Loucy (cell line): ENCODE results near the gene C1GALT1.
"Not testable (repeated sequence)": the region's sequence is repeated elsewhere in the genome, so short reads cannot be mapped to it uniquely, and the experiment has no call there.

Source experiments
- H2AFZ ChIP-seq: fragments of 200-600 bp; sonication (generic); 2 replicates; pipeline ENCODE4 v1.6.0; 2016; ENCODE audit warnings: antibody characterized with exemption, mild to moderate bottlenecking, low read length, moderate library complexity
- H3F3A ChIP-seq: fragments of 200-600 bp; 2 replicates; pipeline ENCODE4 v1.6.0; 2016; ENCODE audit warnings: antibody characterized with exemption, low read depth, mild to moderate bottlenecking
- H3K27me3 ChIP-seq: fragments of 200-600 bp; sonication (generic); 2 replicates; pipeline ENCODE4 v1.6.1; 2014; ENCODE audit warnings: low read length, mild to moderate bottlenecking; ENCODE audit not compliant: insufficient read depth, poor library complexity, severe bottlenecking
- H3K36me3 ChIP-seq: fragments of 200-600 bp; sonication (generic); 2 replicates; pipeline ENCODE4 v1.6.1; 2016; ENCODE audit warnings: low read length; ENCODE audit not compliant: insufficient read depth
- H3K4me1 ChIP-seq: fragments of 200-600 bp; sonication (generic); 2 replicates; pipeline ENCODE4 v1.5.1; 2014; ENCODE audit warnings: low read length, mild to moderate bottlenecking; ENCODE audit not compliant: insufficient read depth, poor library complexity, severe bottlenecking
- H3K4me2 ChIP-seq: fragments of 200-600 bp; sonication (generic); 2 replicates; pipeline ENCODE4 v1.6.0; 2014; ENCODE audit warnings: antibody characterized with exemption, low read length, low read depth, mild to moderate bottlenecking; ENCODE audit not compliant: poor library complexity, severe bottlenecking
- H3K4me3 ChIP-seq: fragments of 200-600 bp; sonication (generic); 2 replicates; pipeline ENCODE4 v1.5.1; 2014; ENCODE audit warnings: low read length, mild to moderate bottlenecking, mixed read lengths; ENCODE audit not compliant: poor library complexity, severe bottlenecking
- H3K79me2 ChIP-seq: fragments of 200-600 bp; sonication (generic); 2 replicates; pipeline ENCODE4 v1.6.1; 2014; ENCODE audit warnings: low read length; ENCODE audit not compliant: insufficient read depth
- H3K9ac ChIP-seq: fragments of 200-600 bp; sonication (generic); 2 replicates; pipeline ENCODE4 v1.6.0; 2014; ENCODE audit warnings: mild to moderate bottlenecking, low read depth, low read length, moderate library complexity; ENCODE audit not compliant: poor library complexity, severe bottlenecking
- H3K9me2 ChIP-seq: fragments of 200-600 bp; sonication (generic); replicated peaks from 2 replicates; pipeline ENCODE4 v1.6.1; 2016; ENCODE audit warnings: low read depth, low read length, mixed read lengths
- H3K9me3 ChIP-seq: fragments of 200-600 bp; sonication (generic); 2 replicates; pipeline ENCODE4 v1.6.1; 2014; ENCODE audit warnings: mild to moderate bottlenecking, antibody characterized with exemption, low read length, low read depth; ENCODE audit not compliant: insufficient read depth
- H4K20me1 ChIP-seq: fragments of 200-600 bp; sonication (generic); 2 replicates; pipeline ENCODE4 v1.6.0; 2014; ENCODE audit warnings: antibody characterized with exemption, low read length, mild to moderate bottlenecking; ENCODE audit not compliant: insufficient read depth, poor library complexity, severe bottlenecking
- CTCF ChIP-seq: fragments of 200-600 bp; sonication (generic); conservative IDR thresholded peaks from 2 replicates; pipeline ENCODE4 v1.5.1; 2014; ENCODE audit warnings: mild to moderate bottlenecking, antibody characterized with exemption, low read length
- EZH2phosphoT487 ChIP-seq: fragments of 200-600 bp; IDR thresholded peaks from 2 replicates; pipeline ENCODE4 v1.6.1; 2018; ENCODE audit warnings: antibody characterized with exemption, mild to moderate bottlenecking, moderate library complexity, borderline replicate concordance

The C1GALT1 gene

GRCh38 chr7:7242899-7243298 is 60.6 kb downstream of the C1GALT1 start:
- no peak overlapping the region for H3K9ac ChIP-seq
- H3K4me3 ChIP-seq: no peak overlapping the region
- peaks cover 72% of the 10 kb centered on the region for H3K36me3 ChIP-seq
- H3K27me3 ChIP-seq: no peaks in the 10 kb centered on the region
- H3F3A ChIP-seq: no peaks in the 10 kb centered on the region
- TF ChIP-seq EZH2phosphoT487 (no peak), CTCF (no peak)
- no peaks in the 10 kb centered on the region for H3K79me2 ChIP-seq
- no peak overlapping the region for H3K4me2 ChIP-seq
- H3K4me1 ChIP-seq: no peaks in the 10 kb centered on the region
- H4K20me1 ChIP-seq: no peaks in the 10 kb centered on the region
- H3K9me3 ChIP-seq: no peaks in the 10 kb centered on the region
- no peak overlapping the region for H2AFZ ChIP-seq
- no peaks in the 10 kb centered on the region for H3K9me2 ChIP-seq

GRCh38 chr7:7245233-7245632 is 62.9 kb downstream of the C1GALT1 start:
- H3K9ac ChIP-seq, H3K79me2 ChIP-seq, H4K20me1 ChIP-seq, H3K4me1 ChIP-seq, H3K27me3 ChIP-seq, H3K4me2 ChIP-seq, H3K9me3 ChIP-seq, H2AFZ ChIP-seq, H3K9me2 ChIP-seq, H3F3A ChIP-seq, H3K4me3 ChIP-seq: not testable (repeated sequence)
- peaks cover 48% of the 10 kb centered on the region for H3K36me3 ChIP-seq

- TF ChIP-seq EZH2phosphoT487 (no peak), CTCF (no peak)
- no peaks in the 10 kb centered on the region for H3K4me1 ChIP-seq
- 0 out of 2 replicates have a peak, but pooled peaks cover 4% of the 10 kb centered on the region for H3K79me2 ChIP-seq
- H3K9ac ChIP-seq: no peak overlapping the region
- no peaks in the 10 kb centered on the region for H3F3A ChIP-seq
- no peaks in the 10 kb centered on the region for H3K9me2 ChIP-seq
- no peaks in the 10 kb centered on the region for H4K20me1 ChIP-seq
- H3K4me3 ChIP-seq: no peak overlapping the region
- H2AFZ ChIP-seq: no peak overlapping the region
- H3K36me3 ChIP-seq: peaks cover 43% of the 10 kb centered on the region
- no peak overlapping the region for H3K4me2 ChIP-seq
- no peaks in the 10 kb centered on the region for H3K27me3 ChIP-seq
- no peaks in the 10 kb centered on the region for H3K9me3 ChIP-seq
These were observed 63.9 kb downstream of the C1GALT1 start for GRCh38 chr7:7246223-7246622.

GRCh38 chr7:7247658-7248057 is 65.3 kb downstream of the C1GALT1 start:
- Histone ChIP-seq H3K9me3 (no peaks in the 10 kb centered on the region), H3K4me1 (no peaks in the 10 kb centered on the region), H4K20me1 (no peaks in the 10 kb centered on the region), H3K4me3 (no peak overlapping the region), H3F3A (no peaks in the 10 kb centered on the region), H2AFZ (no peak overlapping the region), H3K9me2 (no peaks in the 10 kb centered on the region), H3K9ac (peak overlapping the region; percentile 30), H3K4me2 (peak overlapping the region; percentile 33), H3K79me2 (0 out of 2 replicates have a peak, but pooled peaks cover 4% of the 10 kb centered on the region), H3K27me3 (no peaks in the 10 kb centered on the region), H3K36me3 (peaks cover 39% of the 10 kb centered on the region)
- TF ChIP-seq CTCF (no peak), EZH2phosphoT487 (no peak)
